Stimulated activated CD8-positive, alpha-beta memory T cell treated with anti-CD3 and anti-CD28 coated beads, Interleukin-7, amount 100 ng/mL, for 1 hour (primary cell): ENCODE data around the gene ABLIM2.

ENCODE experiments used
- DNase-seq, 2 donors: peaks; one replicate each; pipeline ENCODE4 v3.0.0-alpha.2; 2020; ENCODE audit warnings: low read depth in 2 of 2

The ABLIM2 gene

DNA sequence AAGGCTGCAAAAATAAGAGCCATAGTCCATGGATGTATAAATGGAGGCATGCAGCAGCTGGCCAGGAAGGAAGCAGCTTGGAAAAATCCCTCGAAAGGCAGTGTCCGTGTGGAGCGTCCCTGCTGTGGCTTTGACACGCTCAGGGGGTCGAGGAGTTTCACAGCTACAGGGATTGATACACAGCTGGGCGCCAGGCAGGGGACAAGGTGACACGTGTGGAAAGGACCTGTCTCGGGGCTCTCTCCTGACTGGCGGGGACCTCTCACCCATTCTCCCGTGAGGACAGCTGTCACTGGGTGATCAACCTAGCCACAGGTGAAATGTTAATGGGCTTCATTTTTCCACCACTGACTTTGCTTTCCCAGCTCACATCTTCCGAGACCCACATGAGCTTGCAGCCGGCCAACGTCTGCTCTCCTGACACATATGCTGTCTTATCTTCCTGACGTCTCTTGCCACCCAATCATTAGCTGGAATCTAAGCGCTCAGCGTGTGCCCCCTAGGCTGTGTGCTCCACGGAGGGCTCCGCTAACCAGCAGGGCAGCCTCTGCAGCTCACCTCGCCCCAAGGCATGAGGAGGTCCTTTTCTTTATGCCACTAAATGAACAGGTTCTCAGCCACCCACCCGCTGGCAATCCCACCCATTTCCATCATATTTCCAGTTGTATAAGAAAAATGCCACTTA, 129.6 kb downstream of the ABLIM2 start:
- no peak for DNase-seq

DNA sequence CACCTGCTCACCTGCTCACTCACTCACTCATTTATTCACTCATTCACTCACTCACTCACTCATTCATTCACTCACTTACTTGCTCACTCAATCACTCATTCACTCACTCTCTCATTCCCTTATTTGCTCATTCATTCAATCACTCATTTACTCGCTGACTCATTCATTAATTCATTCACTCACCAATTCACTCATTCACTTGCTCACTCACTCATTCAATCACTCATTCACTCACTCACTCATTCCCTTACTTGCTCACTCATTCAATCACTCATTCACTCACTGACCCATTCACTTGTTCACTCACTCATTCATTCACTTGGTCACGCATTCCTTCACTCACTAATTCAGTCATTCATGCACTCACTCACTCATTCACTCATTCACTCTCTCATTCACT, 130.2 kb downstream of the ABLIM2 start:
- DNase-seq = no peak

GRCh38 chr4:8026453-8026852, 132.2 kb downstream of the ABLIM2 start:
- DNase-seq = no peak

DNA sequence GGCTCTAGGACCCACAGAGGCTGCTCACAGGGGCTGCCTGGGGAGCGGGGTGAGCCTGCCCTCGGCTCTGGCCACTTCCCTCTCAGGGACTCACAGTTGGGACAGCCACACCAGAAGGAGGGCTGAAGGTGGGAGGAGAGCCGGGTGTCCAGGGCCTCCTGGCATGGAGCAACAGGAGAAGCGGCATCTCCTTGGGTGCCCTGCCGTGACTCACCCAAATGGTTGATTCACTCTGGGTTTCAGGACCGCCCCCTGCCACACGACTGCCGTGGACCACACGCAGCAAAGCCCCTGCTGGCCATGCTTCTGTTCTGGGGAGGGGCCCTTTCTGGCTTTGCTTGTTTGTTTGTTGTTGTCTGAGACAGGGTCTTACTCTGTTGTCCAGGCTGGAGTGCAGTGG, 132.9 kb downstream of the ABLIM2 start:
- no peak for DNase-seq

DNA sequence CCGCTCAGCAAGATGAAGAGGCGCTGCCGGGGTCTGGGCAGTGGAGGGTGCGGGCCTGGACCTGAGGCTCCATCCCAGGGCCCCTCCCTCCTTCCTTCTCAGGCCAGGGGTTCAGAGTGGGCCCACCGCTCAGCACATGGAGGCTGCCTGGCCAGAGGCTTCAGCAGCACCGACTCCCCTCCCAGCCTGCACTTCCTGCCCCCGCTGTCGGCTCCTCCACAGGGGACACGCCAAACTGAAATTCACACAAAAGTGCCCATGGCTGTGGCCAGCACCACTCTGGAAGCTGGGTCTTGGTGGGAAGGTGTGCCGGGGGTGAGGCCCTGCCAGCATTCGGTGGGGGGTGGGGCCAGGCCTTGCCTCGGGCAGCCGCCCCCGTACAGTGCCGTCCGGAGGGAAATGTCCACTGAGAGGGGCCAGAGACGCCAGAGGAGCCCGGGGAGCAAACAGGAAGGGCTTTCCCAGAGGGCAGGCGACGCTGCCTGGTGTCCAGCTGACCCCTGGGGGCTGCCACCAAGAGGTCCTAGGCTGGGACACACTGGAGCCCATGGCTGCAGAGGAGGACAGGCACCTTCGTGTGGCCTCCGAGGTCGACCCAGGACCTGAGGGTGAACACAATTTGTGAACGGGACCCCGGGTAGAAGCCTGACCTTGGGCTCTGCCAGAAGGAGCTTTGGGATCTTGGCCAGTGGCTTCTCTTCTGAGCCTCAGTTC, 134.4 kb downstream of the ABLIM2 start:
- DNase-seq = no peak

- DNase-seq = no peak
Measured at GRCh38 chr4:8023696-8024033, 134.9 kb downstream of the ABLIM2 start.

- DNase-seq = no peak
Measured at GRCh38 chr4:8022767-8023695, 135.6 kb downstream of the ABLIM2 start.

DNA sequence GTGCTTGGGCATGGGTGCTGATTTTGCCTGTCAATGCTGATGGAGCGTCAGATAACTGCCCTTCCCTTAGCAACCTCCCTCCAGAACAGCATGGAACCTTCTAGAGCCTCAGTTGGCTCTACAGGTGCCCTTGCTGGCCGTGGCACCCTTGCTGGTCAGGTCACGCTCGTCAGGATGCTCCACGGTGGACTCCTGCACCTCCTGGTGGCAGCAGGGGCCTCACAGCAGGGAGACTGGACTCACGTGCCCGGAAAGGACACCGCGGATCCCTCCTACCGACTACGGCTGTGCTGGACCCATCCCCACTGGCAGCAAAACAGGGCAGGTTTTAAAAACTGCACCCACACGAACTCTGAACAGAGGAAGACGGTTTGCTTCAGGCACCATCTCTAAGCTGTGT, 136.8 kb downstream of the ABLIM2 start:
- DNase-seq = no peak

DNA sequence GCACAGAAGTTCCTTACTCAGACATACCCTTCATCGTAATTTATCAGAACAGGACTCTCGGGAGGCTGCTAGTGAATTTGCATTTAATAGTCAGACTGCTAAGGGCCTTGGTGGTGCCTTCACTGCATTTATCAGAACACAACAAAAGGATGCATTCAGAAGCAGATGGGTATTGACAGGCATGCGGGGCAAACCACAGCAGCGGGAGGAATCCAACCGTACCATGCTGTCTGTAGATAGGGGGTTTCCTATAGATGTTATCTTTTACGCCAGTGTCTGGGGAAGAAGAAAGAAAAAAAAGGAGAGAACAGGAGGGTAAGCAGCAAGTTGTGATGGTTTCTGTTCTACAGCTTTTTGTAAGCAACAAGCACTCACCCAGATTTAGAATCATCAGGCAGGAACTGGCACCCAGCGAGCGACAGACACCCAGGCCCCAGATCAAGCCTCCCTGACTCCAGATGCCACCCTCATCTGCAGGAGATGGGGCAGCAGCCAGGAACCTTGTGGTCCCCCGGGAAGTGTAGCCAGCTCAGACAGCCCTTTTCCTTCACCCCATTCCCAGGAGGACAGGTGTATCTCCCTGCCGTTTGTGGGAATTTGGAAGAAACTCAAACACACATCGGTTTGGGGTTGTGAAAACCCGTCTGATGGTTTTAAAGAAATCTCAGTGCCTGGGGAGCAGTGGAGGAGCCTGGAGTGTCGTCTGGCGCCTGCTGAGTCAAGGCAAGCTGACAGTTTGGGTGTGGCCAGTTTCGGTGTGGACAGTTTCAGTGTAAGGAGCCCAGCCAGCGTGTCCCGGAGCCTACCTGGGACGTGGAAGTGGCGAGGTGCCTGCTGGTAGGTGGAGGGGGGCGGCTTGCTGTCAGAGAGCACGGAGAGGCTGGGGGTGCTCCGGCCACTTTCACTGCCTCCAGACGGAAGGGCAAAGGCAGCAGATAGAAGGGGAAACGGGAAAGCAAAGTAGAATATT, 138.9 kb downstream of the ABLIM2 start:
- no peak for DNase-seq

DNA sequence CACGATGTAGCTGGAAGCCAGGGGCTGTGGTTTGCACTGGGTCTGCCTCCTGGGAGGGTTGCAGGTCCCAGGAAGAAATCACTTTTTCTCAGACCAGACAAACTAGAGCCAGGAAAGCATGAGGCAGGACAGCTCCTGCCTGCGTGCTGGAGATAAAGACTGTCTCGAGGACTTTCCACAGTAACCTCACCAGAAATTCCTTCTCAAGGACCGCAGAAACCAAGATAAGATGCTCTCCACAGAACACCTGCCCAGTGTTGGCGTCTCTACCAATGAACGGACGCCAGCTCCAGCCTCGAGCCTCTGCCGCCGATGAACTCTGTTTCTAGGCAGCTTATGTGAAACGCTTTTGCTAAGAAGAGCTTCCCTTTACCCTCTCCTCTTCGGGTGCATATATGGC, 142.1 kb downstream of the ABLIM2 start:
- no peak for DNase-seq

- DNase-seq = no peak
Measured at GRCh38 chr4:8015512-8015911, 143.1 kb downstream of the ABLIM2 start.

GRCh38 chr4:8013976-8014726, 144.5 kb downstream of the ABLIM2 start:
- DNase-seq = no peak

GRCh38 chr4:8012517-8012916, 146.1 kb downstream of the ABLIM2 start:
- no peak for DNase-seq

DNA sequence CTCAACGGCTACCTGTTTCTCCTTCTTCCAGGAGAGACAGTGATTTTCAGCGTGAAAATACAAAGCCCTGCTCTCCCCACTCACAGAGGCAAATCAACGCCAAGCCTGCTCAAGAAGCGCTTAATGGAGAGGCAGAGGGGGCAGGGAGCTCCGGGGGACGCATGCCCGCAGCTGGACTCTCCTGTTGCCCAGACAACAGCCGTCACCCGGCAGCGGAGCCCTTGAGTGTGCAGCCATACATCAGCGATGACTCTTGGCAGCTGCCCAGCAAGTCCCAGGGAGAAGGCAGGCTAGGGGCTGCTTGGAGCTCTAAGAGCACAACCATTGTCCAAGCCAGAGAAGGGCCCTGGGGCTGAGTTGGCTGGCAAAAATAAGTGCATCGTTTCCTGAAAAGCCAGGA, 148.0 kb downstream of the ABLIM2 start:
- DNase-seq = no peak

DNA sequence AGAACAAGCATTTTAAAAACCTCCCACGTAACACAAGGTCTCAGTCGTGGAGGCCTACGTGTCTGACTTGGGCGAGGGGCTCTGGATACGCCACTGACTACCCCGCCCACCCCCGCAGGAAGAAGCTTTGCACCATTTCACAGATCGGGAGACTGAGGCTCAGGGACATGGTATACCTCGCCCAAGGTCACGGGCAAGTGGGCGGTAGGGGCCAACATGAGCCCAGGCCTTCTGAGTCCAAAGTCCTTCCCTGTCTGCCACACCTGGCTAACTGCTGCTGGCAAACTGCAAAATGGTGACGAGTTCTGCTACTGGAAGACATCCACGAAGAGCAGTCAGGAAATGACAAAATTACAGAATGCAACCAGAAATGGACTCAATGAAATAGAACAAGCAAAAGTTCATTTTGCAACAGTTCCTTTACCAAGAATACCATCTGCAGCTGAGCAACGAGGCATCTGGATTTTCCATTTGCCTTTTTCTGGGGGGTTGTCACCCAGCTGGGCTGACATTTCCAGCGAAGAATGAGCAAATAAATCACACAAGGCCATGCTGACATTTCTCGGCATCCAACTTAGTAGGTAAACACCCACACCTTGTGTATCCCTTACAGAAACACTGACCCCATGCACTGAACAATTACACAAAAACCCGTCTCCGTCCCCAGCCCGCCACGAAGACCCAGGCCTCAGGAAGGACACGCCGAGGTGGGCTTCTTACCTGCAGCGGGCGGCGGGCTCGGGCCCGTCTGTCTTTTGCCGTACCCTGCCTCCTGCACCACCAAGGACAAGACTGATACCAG, 148.7 kb downstream of the ABLIM2 start:
- no peak for DNase-seq

DNA sequence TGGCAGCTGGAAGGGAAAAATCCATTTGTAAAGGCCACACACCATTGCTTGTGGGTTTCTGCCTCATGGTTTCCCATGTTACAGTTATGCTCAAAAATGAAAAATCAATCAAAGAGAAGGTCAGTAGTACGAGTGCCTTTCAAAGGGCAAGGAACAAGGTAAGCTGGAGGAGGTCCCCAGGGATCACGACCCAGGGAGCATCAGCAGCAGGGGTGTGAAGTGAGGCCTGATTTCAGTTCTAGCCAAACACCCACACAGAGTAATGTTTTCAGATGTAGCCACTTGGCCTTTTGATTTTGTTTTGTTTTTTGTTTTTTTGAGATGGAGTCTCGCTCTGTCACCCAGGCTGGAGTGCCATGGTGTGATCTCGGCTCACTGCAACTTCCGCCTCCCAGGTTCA, 149.5 kb downstream of the ABLIM2 start:
- no peak for DNase-seq

DNA sequence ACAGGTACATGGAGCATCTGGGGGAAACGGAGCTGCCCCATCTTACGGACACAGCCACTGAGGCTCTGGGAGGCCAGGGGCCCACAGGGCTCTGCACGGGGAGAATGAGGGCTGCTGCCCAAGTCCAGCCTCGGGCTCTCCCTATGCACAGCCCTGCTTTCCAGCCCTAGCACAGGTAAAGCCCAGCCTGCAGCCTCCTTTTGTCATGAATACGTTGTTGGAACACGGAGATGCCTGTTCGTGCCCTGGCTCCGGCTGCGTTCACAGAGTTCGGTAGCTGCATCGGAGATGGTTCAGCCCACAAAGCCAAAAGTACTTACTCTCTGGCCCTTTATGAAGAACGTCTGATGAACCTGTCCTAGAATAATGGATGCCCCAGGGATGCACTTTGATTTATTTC, 150.2 kb downstream of the ABLIM2 start:
- DNase-seq = no peak

DNA sequence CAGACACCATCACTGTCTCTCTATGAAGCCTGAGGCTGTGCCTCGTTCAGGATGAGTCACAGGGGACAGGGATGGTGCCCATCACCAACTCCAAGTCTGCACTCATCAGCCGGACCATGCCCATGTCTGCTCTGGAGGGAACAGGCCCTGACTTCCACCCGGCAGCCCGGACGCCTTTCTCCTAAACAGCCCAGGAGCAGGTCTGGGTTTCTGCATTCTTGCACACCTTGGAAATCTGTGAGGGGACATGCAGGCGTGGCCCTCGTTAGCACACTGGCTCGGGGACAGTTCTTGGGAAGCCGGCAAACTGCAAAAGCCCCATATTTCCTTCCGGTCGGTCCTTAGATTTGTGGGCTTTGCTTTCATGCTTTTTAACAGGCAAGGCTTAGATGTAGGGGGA, 151.0 kb downstream of the ABLIM2 start:
- DNase-seq = no peak

DNA sequence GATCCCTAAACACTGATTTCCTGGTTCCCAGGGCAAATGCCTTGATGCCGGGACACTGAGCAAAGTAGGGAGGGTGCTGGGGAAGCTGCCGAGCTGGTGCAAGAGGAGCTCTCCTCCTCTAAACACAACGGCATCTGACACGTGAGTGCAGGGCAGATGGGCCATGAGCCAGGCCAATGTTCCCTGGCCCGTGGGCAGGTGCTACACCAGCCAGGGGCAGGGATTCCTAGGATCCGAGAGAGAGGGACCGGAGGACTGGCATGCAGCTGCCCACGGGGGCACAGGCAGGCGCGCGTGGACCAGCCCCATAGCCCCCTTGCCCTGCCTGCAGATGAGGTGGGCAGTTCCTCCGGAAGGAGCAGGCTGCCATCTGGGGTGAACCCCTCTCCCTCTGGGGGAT, 152.1 kb downstream of the ABLIM2 start:
- DNase-seq = no peak

DNA sequence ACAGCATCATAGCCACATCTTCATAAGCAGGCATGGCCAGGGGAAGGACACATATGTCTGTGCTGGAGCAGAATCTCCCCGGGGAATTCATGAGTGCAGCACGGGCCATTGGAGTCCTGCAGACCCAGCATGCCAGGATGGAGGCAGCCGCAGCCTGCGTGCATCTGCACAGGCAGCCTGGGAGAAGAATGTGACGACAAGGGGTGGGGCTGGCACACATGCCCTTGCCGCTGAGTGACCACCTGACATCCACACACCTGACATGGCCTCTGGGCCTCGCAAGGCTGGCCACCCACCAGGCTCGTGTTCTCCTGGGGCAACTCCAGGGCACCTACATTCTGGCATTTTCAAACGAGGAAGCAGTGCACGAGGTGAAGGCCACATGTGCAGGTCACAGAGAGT, 152.8 kb downstream of the ABLIM2 start:
- no peak for DNase-seq
